ENCODE data around the gene WWP2.
A peak's percentile ranks its signal among the peaks of the same experiment; 100 is the strongest.
"Not testable (repeated sequence)": the region's sequence is repeated elsewhere in the genome, so short reads cannot be mapped to it uniquely, and the experiment has no call there.

The WWP2 gene

GRCh38 chr16:69796285-69797118 is 34.4 kb downstream of the WWP2 start:
- peak; percentile 55 for DNase-seq (ENCODE audit: low read depth, low spot score)
- WGBS (ENCODE audit: insufficient coverage, insufficient read length) = no CpG with 5 or more reads among the region's 19 CpGs
- Histone ChIP-seq H3K4me1 (ENCODE audit: control insufficient read depth, insufficient read depth, low read length) (peaks cover 1% of the 10 kb centered on the region; the same call in 1 of the 2 replicates), H3K36me3 (ENCODE audit: control insufficient read depth, insufficient read depth, low read length) (0 out of 2 replicates have a peak, but pooled peaks cover 3% of the 10 kb centered on the region), H3K27me3 (ENCODE audit: control insufficient read depth, insufficient read depth, low read length) (no peaks in the 10 kb centered on the region), H3K9me3 (ENCODE audit: control insufficient read depth, insufficient read depth, low read length) (no peaks in the 10 kb centered on the region), H3K4me3 (ENCODE audit: low read length) (no peak overlapping the region), H3K27ac (ENCODE audit: low read length) (no peak overlapping the region)

GRCh38 chr16:69798466-69798865 is 36.3 kb downstream of the WWP2 start:
- no peaks in the 10 kb centered on the region for H3K9me3 ChIP-seq (ENCODE audit: control insufficient read depth, insufficient read depth, low read length)
- H3K4me1 ChIP-seq (ENCODE audit: control insufficient read depth, insufficient read depth, low read length) = peaks cover 1% of the 10 kb centered on the region; the same call in 1 of the 2 replicates
- WGBS (ENCODE audit: insufficient coverage, insufficient read length) = no CpG with 5 or more reads among the region's 8 CpGs
- no peak overlapping the region for H3K27ac ChIP-seq (ENCODE audit: low read length)
- no peaks in the 10 kb centered on the region for H3K27me3 ChIP-seq (ENCODE audit: control insufficient read depth, insufficient read depth, low read length)
- DNase-seq (ENCODE audit: low read depth, low spot score) = no peak
- peaks cover 3% of the 10 kb centered on the region; the same call in 1 of the 2 replicates for H3K36me3 ChIP-seq (ENCODE audit: control insufficient read depth, insufficient read depth, low read length)
- H3K4me3 ChIP-seq (ENCODE audit: low read length) = no peak overlapping the region

DNA sequence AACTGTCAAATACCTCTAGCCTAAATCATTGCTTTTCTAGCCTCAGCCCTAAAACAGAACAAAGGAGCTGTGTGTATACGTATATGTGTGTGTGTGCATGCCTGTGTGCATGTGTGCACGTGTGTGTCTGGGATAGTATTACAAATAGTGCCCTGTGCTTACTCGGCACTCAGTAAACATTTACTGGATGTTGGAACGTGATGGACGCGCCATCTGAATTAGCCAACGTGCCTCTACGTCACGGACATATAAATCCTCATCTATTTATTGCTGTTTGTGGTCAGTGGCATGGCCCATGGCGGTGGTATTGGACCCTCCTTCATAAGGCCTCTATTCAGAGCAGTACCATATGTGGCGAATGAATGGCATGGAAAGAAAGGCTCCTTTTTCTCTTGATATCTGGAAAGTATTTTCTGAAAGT is 37.5 kb downstream of the WWP2 start:
- Histone ChIP-seq H3K4me1 (ENCODE audit: control insufficient read depth, insufficient read depth, low read length) (peaks cover 1% of the 10 kb centered on the region; the same call in 1 of the 2 replicates), H3K36me3 (ENCODE audit: control insufficient read depth, insufficient read depth, low read length) (peaks cover 3% of the 10 kb centered on the region; the same call in 1 of the 2 replicates), H3K27me3 (ENCODE audit: control insufficient read depth, insufficient read depth, low read length) (no peaks in the 10 kb centered on the region), H3K4me3 (ENCODE audit: low read length) (no peak overlapping the region), H3K9me3 (ENCODE audit: control insufficient read depth, insufficient read depth, low read length) (no peaks in the 10 kb centered on the region), H3K27ac (ENCODE audit: low read length) (no peak overlapping the region)
- DNase-seq (ENCODE audit: low read depth, low spot score) = no peak
- no CpG with 5 or more reads among the region's 11 CpGs for WGBS (ENCODE audit: insufficient coverage, insufficient read length)

GRCh38 chr16:69804297-69804696 is 42.2 kb downstream of the WWP2 start:
- no peaks in the 10 kb centered on the region for H3K4me1 ChIP-seq (ENCODE audit: control insufficient read depth, insufficient read depth, low read length)
- no peaks in the 10 kb centered on the region for H3K27me3 ChIP-seq (ENCODE audit: control insufficient read depth, insufficient read depth, low read length)
- H3K36me3 ChIP-seq (ENCODE audit: control insufficient read depth, insufficient read depth, low read length) = peaks cover 2% of the 10 kb centered on the region; the same call in 1 of the 2 replicates
- DNase-seq (ENCODE audit: low read depth, low spot score) = no peak
- no peaks in the 10 kb centered on the region for H3K9me3 ChIP-seq (ENCODE audit: control insufficient read depth, insufficient read depth, low read length)
- H3K27ac ChIP-seq (ENCODE audit: low read length) = no peak overlapping the region
- no peak overlapping the region for H3K4me3 ChIP-seq (ENCODE audit: low read length)
- no CpG with 5 or more reads among the region's 1 CpG for WGBS (ENCODE audit: insufficient coverage, insufficient read length)

- H3K27me3 ChIP-seq (ENCODE audit: control insufficient read depth, insufficient read depth, low read length); DNase-seq (ENCODE audit: low read depth, low spot score); H3K4me1 ChIP-seq (ENCODE audit: control insufficient read depth, insufficient read depth, low read length); H3K36me3 ChIP-seq (ENCODE audit: control insufficient read depth, insufficient read depth, low read length); H3K4me3 ChIP-seq (ENCODE audit: low read length); H3K27ac ChIP-seq (ENCODE audit: low read length); H3K9me3 ChIP-seq (ENCODE audit: control insufficient read depth, insufficient read depth, low read length): not testable (repeated sequence)
Measured at GRCh38 chr16:69806776-69807175, 44.6 kb downstream of the WWP2 start.

DNA sequence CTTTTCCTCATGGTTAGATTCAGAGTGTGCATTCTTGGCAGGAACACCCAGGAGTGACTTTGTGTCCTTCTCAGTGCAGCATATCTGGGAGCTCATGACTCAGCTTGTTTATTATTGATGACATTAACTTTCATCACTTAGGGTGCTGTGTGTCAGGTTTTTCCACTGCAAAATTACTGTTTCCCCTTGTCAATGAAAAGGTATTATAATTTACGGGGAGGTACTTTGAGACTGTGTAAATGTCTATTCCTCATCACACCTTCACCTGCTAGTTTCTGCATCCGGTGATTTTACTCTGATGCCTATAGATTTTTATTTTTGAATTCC is 50.5 kb downstream of the WWP2 start:
- Histone ChIP-seq H3K4me1 (ENCODE audit: control insufficient read depth, insufficient read depth, low read length) (no peaks in the 10 kb centered on the region), H3K27ac (ENCODE audit: low read length) (no peak overlapping the region), H3K36me3 (ENCODE audit: control insufficient read depth, insufficient read depth, low read length) (no peaks in the 10 kb centered on the region), H3K27me3 (ENCODE audit: control insufficient read depth, insufficient read depth, low read length) (no peaks in the 10 kb centered on the region), H3K9me3 (ENCODE audit: control insufficient read depth, insufficient read depth, low read length) (no peaks in the 10 kb centered on the region), H3K4me3 (ENCODE audit: low read length) (no peak overlapping the region)
- WGBS (ENCODE audit: insufficient coverage, insufficient read length) = no CpG with 5 or more reads among the region's 2 CpGs
- DNase-seq (ENCODE audit: low read depth, low spot score) = no peak

DNA sequence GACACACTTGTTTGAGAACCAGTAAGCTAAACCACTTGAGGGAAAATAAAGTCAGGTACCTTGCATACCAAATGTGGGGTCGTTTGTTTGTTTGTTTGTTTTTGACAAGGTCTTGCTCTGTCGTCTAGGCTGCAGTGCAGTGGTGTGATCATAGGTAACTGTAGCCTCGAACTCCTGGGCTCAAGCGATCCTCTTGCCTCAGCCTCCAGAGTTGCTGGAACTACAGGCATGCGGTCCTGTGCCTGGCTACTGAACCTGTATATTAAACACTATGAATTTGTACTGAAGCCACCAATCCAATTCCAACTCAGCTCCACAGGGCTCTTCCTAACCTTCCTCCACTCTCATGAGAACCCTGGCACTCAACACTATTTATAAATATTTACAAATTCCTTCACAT is 51.9 kb downstream of the WWP2 start:
- Histone ChIP-seq H3K27ac (ENCODE audit: low read length) (no peak overlapping the region), H3K36me3 (ENCODE audit: control insufficient read depth, insufficient read depth, low read length) (no peaks in the 10 kb centered on the region), H3K4me3 (ENCODE audit: low read length) (no peak overlapping the region), H3K9me3 (ENCODE audit: control insufficient read depth, insufficient read depth, low read length) (no peaks in the 10 kb centered on the region; the same call in 1 of the 2 replicates), H3K27me3 (ENCODE audit: control insufficient read depth, insufficient read depth, low read length) (no peaks in the 10 kb centered on the region), H3K4me1 (ENCODE audit: control insufficient read depth, insufficient read depth, low read length) (peaks cover 2% of the 10 kb centered on the region; the same call in 1 of the 2 replicates)
- no CpG with 5 or more reads among the region's 5 CpGs for WGBS (ENCODE audit: insufficient coverage, insufficient read length)
- DNase-seq (ENCODE audit: low read depth, low spot score) = no peak

- no CpG with 5 or more reads among the region's 4 CpGs for WGBS (ENCODE audit: insufficient coverage, insufficient read length)
- no peaks in the 10 kb centered on the region; the same call in 1 of the 2 replicates for H3K9me3 ChIP-seq (ENCODE audit: control insufficient read depth, insufficient read depth, low read length)
Measured at GRCh38 chr16:69814561-69814960, 52.4 kb downstream of the WWP2 start.

DNA sequence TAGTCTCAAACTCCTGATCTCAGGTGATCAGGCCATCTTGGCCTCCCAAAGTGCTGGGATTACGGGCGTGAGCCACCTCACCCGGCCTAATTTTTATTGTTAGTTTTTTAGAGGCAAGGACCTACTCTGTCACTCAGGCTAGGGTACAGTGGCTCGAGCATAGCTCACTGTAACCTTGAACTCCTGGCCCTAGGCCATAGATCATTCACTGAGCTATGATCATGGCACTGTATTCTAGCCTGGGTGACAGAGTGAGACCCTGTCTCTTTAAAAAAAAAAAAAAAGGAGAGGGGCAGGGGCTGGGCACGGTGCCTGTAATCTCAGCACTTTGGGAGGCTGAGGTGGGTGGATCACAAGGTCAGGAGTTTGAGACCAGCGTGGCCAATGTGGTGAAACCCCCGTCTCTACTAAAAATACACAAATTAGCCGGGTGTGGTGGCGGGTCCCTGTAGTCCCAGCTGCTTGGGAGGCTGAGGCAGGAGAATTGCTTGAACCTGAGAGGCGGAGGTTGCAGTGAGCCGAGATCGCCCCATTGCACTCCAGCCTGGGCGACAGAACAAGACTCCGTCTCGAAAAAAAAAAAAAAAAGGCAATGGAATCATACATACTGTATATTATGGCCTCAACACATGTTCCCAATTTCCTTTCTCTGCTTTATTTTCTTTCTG is 53.2 kb downstream of the WWP2 start:
- not testable (repeated sequence) for H3K4me3 ChIP-seq (ENCODE audit: low read length); DNase-seq (ENCODE audit: low read depth, low spot score); H3K27ac ChIP-seq (ENCODE audit: low read length); H3K27me3 ChIP-seq (ENCODE audit: control insufficient read depth, insufficient read depth, low read length); H3K36me3 ChIP-seq (ENCODE audit: control insufficient read depth, insufficient read depth, low read length); H3K4me1 ChIP-seq (ENCODE audit: control insufficient read depth, insufficient read depth, low read length); H3K9me3 ChIP-seq (ENCODE audit: control insufficient read depth, insufficient read depth, low read length)
- WGBS (ENCODE audit: insufficient coverage, insufficient read length) = no CpG with 5 or more reads among the region's 15 CpGs

More at GRCh38 chr16:69814561-69814960, 52.4 kb downstream of the WWP2 start:
- Histone ChIP-seq H3K4me1 (ENCODE audit: control insufficient read depth, insufficient read depth, low read length) (peaks cover 2% of the 10 kb centered on the region; the same call in 1 of the 2 replicates), H3K27ac (ENCODE audit: low read length) (no peak overlapping the region), H3K4me3 (ENCODE audit: low read length) (no peak overlapping the region), H3K36me3 (ENCODE audit: control insufficient read depth, insufficient read depth, low read length) (no peaks in the 10 kb centered on the region), H3K27me3 (ENCODE audit: control insufficient read depth, insufficient read depth, low read length) (no peaks in the 10 kb centered on the region)
- no peak for DNase-seq (ENCODE audit: low read depth, low spot score)

DNA sequence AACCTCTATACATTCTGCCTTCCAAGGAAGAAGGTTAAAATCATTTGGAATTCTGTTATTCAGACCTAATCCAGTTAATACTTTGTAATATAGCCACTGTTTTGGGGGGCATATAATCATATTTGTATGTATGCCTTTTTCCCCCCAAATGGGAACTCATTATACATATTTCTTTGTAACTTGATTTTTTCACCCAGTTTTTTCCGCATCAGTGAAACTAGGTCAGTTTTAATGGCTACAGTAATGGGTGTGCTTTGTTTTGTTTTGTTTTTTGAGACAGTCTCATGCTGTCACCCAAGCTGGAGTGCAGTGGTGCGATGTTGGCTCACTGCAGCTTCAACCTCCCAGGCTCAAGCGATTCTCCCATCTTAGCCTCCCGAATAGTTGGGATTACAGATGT is 54.9 kb downstream of the WWP2 start:
- DNase-seq (ENCODE audit: low read depth, low spot score) = no peak
- Histone ChIP-seq H3K27me3 (ENCODE audit: control insufficient read depth, insufficient read depth, low read length) (no peaks in the 10 kb centered on the region), H3K36me3 (ENCODE audit: control insufficient read depth, insufficient read depth, low read length) (no peaks in the 10 kb centered on the region), H3K4me1 (ENCODE audit: control insufficient read depth, insufficient read depth, low read length) (peaks cover 2% of the 10 kb centered on the region; the same call in 1 of the 2 replicates), H3K9me3 (ENCODE audit: control insufficient read depth, insufficient read depth, low read length) (no peaks in the 10 kb centered on the region; the same call in 1 of the 2 replicates), H3K27ac (ENCODE audit: low read length) (no peak overlapping the region), H3K4me3 (ENCODE audit: low read length) (no peak overlapping the region)
- WGBS (ENCODE audit: insufficient coverage, insufficient read length) = no CpG with 5 or more reads among the region's 4 CpGs
